GM19043 (cell line): Measurements from ENCODE around the gene AHNAK.
"Not testable (repeated sequence)": the region's sequence is repeated elsewhere in the genome, so short reads cannot be mapped to it uniquely, and the experiment has no call there.

ENCODE experiments used
- ATAC-seq: cut with Tn5 transposase; IDR thresholded peaks from one replicate; pipeline ENCODE4 v1.9.1; 2021; ENCODE audit warnings: low read depth; ENCODE audit not compliant: unreplicated experiment

Gene AHNAK

DNA sequence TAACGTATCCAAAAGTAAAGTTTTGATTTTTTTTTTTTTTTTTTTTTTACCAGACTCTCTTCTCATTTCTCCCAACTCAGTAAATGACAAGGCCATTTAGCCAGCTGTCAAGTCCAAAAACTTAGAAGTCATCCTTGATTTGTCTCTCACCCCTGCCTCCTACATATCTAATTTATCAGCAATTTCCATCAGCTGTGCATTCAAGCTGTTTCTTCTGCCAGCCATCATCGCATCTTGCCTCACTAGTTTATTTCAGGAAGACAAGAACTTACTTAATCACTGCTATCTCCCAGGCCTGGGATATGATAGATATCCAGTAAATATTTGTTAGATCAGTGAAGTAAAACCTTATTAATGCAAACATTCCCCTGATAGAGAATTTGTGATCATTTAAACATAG is 80.2 kb downstream of the AHNAK start:
- ATAC-seq = no peak

DNA sequence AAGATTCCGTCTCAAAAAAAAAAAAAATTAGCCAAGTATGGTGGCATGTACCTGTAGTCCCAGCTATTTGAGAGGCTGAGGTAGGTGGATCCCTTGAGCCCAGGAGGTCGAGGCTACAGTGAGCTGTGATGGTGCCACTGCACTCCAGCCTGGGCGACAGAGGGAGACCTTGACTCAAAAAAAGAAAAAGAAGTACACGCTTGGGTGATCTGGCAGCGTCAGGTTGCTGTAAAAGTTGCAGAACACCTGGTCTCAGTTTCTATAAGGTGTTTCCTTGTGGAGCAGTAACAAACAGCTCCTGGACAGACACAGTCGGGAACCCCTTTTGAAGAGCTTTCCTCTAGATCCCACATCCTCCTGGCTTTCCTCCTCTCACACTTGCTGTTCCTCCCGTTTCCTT is 82.0 kb downstream of the AHNAK start:
- no peak for ATAC-seq

DNA sequence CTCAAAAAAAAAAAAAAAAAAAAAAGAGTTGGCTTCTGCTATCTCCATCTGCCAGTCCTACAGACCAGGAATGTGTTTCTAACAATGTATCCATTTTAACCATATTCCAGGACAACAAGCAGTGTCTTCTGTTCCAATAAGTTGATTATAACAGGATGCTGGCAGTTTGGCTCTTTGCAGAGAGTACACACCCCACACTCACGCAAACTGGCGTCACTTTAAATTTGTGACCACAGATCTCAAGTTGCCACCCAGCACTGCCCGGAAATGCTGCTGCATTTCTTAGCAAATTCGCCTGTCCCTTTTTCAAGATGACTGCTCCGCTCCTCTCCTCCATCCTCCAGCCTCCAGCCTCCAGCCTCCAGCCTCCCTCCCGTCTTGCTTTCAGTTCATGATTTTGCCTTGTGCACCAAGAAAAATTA is 83.5 kb downstream of the AHNAK start:
- ATAC-seq = no peak

DNA sequence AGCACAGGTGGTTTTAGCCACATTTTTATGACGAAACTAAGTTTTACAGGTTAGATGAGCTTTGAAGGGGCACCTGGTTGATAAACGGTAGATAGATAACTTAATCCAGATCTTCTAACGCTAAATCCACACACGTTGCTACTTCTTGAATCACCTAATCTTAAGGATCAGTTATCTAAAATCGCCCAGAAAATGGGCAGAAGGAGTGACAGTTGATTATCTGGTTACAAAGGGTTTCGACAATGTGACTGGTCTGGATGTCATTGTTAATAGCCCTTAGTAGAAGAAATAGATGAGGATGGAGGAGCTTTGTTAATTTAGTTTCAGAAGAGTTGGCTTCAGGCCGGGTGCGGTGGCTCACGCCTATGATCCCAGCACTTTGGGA is 84.1 kb downstream of the AHNAK start:
- ATAC-seq = no peak

DNA sequence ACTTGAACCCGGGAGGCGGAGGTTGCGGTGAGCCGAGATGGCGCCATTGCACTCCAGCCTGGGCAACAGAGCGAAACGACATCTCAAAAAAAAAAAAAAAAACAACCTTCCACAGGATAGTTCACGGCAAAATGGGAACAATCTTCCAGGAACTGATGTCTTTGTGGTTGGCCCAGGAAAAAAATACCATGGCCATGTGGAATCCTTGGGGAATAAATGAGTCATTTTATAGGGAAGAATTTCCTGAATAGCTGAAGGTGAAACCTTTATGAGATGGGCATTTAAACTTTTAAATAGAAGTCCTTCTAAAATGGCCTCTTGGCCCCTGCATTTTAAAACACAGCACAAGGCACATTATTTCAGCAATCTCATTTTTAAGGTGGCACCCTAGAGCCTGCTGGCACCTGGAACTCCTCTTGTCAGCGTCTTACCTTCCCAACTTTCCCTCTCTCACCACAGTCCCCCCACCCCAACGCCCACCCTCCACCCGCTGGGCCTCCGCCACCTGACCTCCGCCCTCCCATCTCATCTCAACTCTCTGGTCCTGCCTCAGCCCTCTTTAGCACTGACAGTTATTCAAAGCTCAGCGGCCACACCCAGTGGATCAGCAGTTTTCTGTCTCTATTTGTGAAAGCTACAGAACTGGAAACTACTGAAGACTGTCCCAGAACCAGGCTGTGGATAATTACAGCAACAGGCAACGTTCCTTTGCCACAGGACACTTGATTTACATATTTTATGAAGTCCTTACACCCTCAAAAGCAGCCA is 84.7 kb downstream of the AHNAK start:
- ATAC-seq = no peak

DNA sequence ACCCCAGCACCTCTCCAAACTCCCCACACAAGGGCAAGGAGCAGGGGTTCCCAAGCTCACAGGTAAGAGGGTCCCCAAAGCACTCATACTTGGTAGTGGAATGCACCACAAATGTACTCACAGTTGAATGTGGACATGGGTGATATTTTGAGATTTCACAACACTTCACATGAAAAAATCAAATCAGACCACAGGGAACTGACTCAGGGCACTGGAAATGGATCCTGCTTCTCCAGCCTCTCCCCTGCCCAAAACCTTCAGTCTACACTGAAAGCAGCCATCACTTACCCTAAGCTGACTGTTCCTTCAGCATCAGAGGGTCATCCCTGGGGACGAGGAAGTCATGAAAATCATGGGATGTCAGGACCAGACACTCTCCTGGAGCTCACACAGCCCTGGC is 87.5 kb downstream of the AHNAK start:
- ATAC-seq = no peak

DNA sequence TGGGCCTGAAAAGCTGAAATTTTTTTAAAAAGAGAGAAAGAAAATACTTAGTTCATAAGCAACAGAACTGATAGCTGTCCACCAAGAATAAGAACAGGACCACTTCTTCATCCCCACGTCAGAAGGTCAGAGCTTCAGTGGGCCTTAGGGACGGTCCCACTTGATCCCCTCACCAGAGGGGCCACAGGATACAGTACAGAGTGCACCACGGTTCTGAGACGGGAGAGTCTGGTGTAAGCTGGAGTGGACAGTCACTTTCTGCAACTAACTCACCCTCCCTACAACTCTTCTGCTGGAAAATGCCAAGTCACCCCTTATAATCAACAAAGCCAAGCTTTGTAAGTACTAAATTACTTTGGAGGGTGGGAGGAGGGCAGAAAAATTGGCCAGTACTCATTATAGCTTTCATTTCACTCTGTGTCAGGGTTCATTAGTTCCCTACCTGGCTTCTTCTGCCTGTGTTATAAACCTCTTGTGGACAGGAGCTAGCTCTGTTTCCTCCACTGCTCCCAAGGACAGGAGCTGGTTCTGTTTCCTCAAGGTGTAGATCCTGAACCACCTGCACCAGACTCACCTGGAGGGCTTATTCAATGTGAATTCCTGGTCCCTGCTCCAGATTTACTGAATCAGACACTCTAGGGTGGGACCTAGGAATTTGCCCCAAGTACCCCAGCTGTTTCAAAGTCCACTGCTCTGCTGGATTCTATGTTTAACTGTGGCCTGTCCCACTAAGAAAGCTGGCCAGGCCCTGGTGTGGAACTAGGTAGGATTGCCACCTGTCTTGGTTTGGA is 88.2 kb downstream of the AHNAK start:
- no peak for ATAC-seq

DNA sequence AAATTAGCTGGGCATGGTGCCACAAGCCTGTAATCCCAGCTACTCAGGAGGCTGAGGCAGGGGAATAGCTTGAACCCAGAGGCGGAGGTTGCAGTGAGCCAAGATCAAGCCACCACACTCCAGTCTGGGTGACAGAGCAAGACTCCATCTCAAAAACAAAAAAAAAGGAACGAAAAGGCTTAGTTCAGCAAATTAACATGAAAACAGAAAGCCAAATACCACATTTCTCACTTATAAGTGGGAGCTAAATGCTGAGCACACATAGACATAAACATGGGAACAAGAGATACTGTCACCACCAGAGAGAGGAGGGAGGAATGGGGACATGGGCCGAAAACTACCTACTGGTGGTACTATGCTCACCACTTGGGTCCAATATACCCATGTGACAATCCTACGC is 89.1 kb downstream of the AHNAK start:
- ATAC-seq = no peak

DNA sequence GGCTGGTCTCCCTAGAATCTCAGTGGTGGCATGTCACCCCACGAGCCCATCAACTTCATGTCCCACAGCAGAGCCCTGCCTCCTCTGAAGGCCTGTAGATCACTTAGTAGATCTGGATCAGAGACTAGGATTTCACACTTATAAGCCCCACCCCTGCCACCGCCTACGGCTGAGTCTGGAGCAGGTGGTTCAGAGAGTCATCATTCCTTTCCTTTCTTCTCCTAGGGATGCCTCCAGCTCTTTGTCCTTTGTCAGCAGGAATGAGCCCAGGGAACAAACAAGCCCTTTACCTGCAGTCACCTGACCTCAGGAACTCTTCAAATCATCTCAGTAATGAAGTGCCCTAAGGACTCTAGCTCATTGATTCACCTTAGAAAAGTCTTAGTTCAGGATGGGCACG is 90.0 kb downstream of the AHNAK start:
- ATAC-seq = no peak

DNA sequence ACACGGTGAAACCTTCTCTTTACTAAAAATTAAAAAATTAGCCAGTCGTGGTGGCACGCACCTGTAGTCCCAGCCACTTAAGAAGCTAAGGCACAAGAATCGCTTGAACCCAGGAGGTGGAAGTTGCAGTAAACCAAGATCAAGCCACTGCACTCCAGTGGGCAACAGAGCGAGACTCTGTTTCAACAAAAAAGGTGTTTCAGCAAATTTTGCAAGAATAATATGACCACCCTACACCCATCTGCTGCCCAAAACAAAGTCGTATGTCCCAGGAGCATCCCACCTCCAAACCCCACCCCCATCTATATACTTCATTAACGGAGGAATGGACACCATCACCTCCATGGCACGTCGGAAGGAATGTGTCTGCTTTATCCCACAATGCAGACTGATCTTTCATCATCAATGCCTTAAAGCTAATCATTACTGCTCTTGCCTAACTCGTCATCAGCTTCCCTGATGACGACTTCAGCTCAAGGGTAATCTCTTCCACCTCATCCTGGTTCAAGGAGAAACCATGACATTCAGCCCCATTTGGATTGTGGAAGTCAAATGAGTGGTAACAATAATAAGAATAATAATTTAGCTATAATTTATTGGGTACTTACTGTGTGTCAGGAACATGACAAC is 93.7 kb downstream of the AHNAK start:
- ATAC-seq = no peak

DNA sequence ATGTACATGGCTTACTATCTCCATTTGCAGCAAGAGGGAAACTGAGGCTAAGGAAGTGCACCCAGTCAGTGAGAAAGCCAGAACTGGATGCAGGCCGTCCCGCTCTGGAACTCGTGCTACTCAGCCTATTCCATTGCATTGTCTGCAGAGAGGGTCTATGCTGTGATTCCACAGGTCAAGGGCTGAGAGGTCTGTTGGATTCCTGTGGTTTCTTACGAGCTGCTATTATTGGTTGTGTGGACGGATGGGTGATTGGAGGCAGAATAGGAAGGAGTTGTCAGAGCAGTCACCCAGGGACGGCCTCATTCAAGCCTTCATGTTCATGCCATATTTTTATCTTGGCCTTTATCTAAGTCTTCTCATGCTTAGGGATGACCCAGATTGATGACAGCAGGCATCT is 94.3 kb downstream of the AHNAK start:
- ATAC-seq = no peak

DNA sequence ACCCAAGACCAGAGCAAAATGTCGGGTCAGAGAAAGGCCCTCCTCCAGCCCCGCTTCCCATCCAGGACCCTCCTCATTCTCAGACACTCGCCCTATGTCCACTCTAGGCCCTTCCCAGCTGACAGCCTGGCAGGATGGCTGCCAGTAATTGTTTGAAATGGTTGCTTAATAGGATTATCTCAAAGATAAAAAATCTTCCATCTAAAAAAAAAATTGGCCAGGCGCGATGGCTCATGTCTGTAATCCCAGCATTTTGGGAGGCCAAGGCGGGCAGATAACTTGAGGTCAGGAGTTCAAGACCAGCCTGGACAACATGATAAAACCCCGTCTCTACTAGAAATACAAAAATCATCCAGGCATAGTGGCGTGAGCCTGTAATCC is 95.4 kb downstream of the AHNAK start:
- no peak for ATAC-seq

DNA sequence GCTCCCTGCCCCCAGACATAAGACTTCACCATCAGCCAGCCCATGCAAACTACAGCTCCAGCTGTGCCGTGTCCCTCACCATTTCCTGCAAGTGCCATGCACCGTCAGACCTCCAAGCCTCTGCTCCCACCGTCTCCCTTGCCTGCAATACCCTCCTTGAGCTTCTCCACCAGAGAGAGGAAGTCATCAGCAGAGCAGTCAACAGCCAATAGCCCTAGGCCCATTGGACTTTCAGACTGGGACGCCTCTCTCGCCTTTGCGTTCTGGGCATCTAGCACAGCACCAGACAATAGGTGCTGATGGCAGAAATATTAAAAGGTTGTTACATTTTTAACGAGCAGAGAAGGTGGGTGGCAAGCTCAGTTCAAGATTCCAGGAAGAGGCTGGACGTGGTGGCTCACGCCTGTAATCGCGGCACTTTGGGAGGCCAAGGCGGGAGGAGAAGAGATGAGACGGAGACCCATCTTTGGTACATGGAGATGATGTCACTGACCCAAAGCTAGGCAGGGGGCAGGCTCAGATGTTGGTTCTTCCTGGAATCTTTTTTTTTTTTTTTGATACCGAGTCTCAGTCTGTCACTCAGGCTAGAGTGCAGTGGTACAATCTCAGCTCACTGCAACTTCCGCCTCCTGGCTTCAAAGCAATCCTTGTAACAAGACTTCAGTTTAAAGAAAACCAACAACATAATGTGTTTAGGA is 95.9 kb downstream of the AHNAK start:
- no peak for ATAC-seq

DNA sequence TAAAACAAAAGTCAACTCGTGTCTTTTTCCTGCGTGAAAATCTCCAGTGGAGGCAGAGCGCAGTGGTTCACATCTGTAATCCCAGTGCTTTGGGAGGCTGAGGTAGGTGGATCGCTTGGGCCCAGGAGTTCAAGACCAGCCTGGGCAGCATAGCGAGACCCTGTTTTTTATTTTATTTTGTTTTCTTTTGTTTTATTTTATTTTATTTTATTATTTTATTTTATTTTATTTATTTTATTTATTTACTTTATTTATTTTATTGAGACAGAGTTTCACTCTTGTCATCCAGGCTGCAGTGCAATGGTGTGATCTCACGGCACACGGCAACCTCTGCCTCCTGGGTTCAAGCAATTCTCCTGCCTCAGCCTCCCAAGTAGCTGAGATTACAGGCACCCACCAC is 96.7 kb downstream of the AHNAK start:
- ATAC-seq = not testable (repeated sequence)

DNA sequence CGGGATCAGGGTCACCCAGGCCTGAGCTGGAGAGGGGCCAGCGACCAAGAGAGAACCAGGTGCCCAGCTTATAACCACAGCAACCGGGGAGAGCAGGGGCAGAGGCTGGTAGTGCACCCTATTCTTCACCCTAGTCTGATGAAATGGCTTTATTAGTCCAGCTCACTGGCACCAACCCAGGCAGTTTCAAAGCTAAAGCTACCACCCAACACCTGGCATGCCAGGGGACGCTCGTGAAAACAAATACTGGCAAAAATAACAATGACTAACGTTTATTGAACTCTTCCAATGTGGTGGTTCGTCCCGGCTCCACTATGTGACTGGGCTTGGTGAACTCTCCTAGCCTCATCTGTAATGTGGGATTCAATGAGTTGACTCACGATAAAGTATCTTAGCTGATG is 97.2 kb downstream of the AHNAK start:
- no peak for ATAC-seq

DNA sequence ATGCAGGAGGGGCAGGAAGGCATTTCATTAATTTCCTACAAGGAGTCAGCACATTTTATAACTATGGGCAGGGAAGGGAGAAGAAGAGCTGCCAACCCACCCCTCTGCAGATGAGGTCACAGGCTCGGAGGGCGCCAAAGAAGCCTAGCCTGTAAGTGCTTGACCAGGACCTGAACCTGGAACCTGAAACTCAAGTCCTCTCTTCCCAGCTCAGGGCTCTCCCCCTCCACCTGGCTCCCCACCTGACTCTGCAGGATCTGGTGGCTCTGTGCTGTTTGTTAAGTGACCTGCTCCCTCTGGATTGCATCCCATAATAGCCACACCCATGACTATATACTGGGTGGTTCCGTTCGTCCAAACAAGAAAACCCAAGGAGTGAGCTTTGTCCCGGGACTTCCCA is 100.5 kb downstream of the AHNAK start:
- ATAC-seq = no peak

DNA sequence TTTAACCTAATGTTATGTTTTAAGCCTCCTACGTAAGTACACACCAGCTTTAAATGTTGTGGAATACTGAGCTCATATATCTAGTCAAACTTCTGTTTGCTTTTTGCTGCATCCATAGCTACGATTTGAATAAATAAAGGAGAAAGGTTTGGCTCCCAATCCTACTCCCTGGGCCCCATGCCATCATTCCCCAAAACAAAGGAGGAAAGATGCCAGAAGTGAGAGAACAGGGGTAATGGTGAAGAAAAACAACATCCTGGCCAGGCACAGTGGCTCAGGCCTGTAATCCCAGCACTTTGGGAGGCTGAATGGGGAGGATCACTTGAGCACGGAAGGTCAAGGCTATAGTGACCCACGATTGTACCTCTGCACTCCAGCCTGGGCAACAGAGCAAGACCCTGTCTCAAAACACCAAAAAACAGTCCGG is 101.3 kb downstream of the AHNAK start:
- no peak for ATAC-seq

DNA sequence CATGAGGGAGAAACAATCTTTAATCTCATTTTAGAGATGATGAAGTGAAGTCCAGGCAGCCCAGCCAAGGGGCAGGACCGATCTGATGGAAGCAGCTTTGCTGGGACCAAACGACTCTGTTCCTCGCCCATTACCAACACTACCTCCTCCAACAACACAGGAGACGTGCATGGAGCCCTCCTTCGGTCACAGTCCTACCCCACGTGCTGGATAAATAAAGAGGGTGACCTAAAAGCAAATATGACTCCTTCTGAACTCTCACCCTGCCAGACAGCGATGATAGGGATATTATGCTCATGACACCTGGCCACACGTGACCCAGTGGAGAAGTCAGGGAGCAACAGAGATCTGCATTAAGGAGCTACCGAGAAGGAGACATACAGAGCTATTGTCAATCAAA is 101.8 kb downstream of the AHNAK start:
- ATAC-seq = no peak

DNA sequence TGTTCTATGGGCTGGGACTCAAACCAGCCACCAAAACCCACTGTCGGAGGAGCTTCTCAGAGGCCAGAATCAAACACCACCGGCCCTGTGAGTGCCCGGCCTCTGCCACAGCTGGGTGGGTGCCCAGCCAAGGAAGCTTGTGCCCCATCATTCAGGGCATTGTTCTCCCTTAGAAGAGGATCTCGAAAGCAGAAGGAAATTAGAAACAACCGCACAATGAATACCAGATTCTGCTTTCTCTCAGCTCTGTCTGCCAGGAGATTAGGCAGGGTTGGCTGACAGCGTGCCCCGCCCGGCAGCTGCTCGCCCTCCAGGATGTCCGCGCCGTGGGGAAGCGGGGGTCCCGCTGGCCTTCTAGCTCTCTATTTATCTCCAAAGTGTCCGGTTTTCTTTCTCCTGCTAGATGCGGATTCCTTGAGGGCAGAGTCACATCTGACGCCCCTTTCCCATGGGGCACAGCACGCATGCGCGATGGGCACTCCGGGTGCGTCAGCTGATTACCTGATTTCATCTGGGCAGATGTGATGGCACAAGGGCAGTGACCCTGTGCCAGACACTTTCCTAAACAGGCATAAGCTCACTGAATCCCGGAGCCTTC is 102.3 kb downstream of the AHNAK start:
- ATAC-seq = no peak

DNA sequence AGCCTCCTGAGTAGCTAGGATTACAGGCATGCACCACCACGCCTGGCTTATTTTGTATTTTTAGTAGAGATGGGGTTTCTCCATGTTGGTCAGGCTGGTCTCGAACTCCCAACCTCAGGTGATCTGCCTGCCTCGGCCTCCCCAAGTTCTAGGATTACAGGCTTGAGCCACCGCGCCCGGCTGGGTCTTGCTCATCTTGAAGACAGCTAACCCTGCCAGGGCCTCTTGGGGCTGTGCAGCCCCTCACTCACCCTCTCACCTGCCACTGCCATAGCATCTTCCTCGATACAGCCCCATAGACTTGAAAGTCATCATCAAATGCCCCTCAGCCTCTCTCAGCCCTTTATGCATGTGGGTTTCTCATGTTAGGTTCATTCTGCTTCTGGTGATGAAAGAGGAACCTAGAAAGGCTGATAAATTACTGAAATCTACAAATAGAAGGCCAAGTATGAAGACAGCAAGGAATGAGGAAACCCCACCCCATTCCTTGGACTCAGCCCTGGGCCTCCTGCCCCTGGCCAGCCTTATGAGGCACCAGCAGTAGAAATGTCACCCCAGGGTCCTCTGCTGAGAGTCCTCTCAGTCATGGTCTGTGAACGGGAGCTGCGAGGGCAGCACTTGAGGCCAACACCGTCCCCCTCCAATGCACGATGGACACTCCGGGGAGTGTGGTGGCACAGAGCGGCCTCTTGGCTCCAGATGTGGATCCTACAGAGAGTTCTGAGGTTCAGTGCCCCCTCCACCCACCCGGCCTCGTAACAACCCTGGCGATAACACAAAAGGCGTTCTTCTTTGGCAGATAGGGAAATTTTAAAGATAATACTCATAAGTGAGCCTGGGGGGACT is 103.0 kb downstream of the AHNAK start:
- ATAC-seq = no peak
